Panc1 (cell line): ENCODE measurements around the gene KRTAP5-3. TPM values are rescaled to one million over a fixed set of nuclear protein-coding genes. Genes with fewer than 3 reads are reported as not detected.
"Not testable (repeated sequence)": the region's sequence is repeated elsewhere in the genome, so short reads cannot be mapped to it uniquely, and the experiment has no call there.

Experiments
- ATAC-seq: fragments of 200-7000 bp; cut with Tn5 transposase; 2 replicates; pipeline ENCODE4 v1.9.1; 2020; ENCODE audit warnings: mild to moderate bottlenecking, moderate library complexity
- BruUV-seq: library from RNA; stranded (reverse); fragments of 400-500 nt; replicated peaks from 2 replicates; lab custom pipeline; 2021; lab: Mats Ljungman, UMichigan
- CTCF ChIA-PET: fragments of 300-600 bp; sonication (Branson Sonifier 250); formaldehyde crosslinking; loops from one replicate; lab custom pipeline; 2022; ENCODE audit warnings: antibody characterized with exemption; lab: Charles Lee
- POLR2A ChIA-PET: fragments of 300-600 bp; sonication (Branson Sonifier 250); formaldehyde crosslinking; loops from one replicate; lab custom pipeline; 2022; ENCODE audit warnings: antibody characterized with exemption; lab: Charles Lee
- DNase-seq: peaks from one replicate; pipeline ENCODE4 v3.0.0-alpha.2; 2010; ENCODE audit warnings: low read depth, low spot score
- H3K27ac ChIP-seq: 2 replicates; pipeline ENCODE4 v1.5.1; 2011; ENCODE audit warnings: mild to moderate bottlenecking, low read length, inconsistent platforms
- H3K27me3 ChIP-seq: fragments of 200-500 bp; sonication (Bioruptor generic); 2 replicates; pipeline ENCODE4 v1.6.0; 2014; ENCODE audit warnings: low read length, inconsistent platforms; ENCODE audit not compliant: control insufficient read depth, insufficient read depth
- H3K36me3 ChIP-seq: fragments of 200-500 bp; sonication (Bioruptor generic); 2 replicates; pipeline ENCODE4 v1.5.1; 2014; ENCODE audit warnings: inconsistent platforms, mild to moderate bottlenecking, low read length, moderate library complexity; ENCODE audit not compliant: control insufficient read depth, insufficient read depth
- H3K4me1 ChIP-seq: 2 replicates; pipeline ENCODE4 v1.5.1; 2011; ENCODE audit warnings: inconsistent platforms, mild to moderate bottlenecking, low read length, moderate library complexity; ENCODE audit not compliant: control insufficient read depth, insufficient read depth
- H3K4me3 ChIP-seq, 2 experiments: 2 replicates each; pipeline ENCODE4 v1.5.1; 2011 to 2012; ENCODE audit warnings: low read depth in 2 of 2, low read length in 2 of 2, mild to moderate bottlenecking in 2 of 2, inconsistent platforms in 1 of 2, moderate library complexity in 1 of 2
- H3K9me3 ChIP-seq: fragments of 200-500 bp; sonication (Bioruptor generic); 2 replicates; pipeline ENCODE4 v1.5.1; 2014; ENCODE audit warnings: low read depth, mild to moderate bottlenecking, inconsistent platforms, low read length, moderate library complexity; ENCODE audit not compliant: control insufficient read depth, insufficient read depth
- POLR2AphosphoS5 ChIP-seq: IDR thresholded peaks from 2 replicates; pipeline ENCODE4 v1.6.1; 2012; ENCODE audit warnings: mild to moderate bottlenecking, low read depth, low read length, moderate library complexity
- SIN3A ChIP-seq: IDR thresholded peaks from 2 replicates; pipeline ENCODE4 v1.6.1; 2012; ENCODE audit warnings: low read depth, mild to moderate bottlenecking, low read length, moderate library complexity, borderline replicate concordance; ENCODE audit not compliant: insufficient read depth
- TCF7L2 ChIP-seq: IDR thresholded peaks from 2 replicates; pipeline ENCODE4 v1.6.1; 2011; ENCODE audit warnings: mild to moderate bottlenecking, low read depth, low read length, inconsistent platforms
- in situ Hi-C: cut with HindIII; loops from 2 replicates; pipeline ENCODE4 v1.10.0; 2016; ENCODE audit warnings: low sequenced_read_pairs, low pct_unique_long_range_greater_than_20kb
- intact Hi-C: fragments of 100-400 bp; cut with micrococcal nuclease; formaldehyde crosslinking; loops from one replicate; pipeline ENCODE4 v1.10.0; 2022; ENCODE audit not compliant: unreplicated experiment
- total RNA-seq: library from RNA; stranded (reverse); gene quantifications from one replicate; pipeline ENCODE4 v1.2.1, GENCODE V29; 2021; ENCODE audit not compliant: unreplicated experiment
- TF ChIP-seq, protein P1 (sequence below): fragments of 450-650 bp; IDR thresholded peaks from 2 replicates; pipeline ENCODE4 v1.5.1; 2017; ENCODE audit warnings: mild to moderate bottlenecking
- TF ChIP-seq, protein P2 (sequence below), 2 experiments: IDR thresholded peaks; 2 replicates each; pipeline ENCODE4 v1.6.1; 2011 to 2012; ENCODE audit warnings: low read depth in 2 of 2, control low read depth in 1 of 2, low read length in 1 of 2, mild to moderate bottlenecking in 1 of 2, moderate library complexity in 1 of 2; ENCODE audit not compliant: insufficient read depth in 1 of 2

The KRTAP5-3 gene
- total RNA-seq, 1 experiment from 2014 or later: not detected

DNA sequence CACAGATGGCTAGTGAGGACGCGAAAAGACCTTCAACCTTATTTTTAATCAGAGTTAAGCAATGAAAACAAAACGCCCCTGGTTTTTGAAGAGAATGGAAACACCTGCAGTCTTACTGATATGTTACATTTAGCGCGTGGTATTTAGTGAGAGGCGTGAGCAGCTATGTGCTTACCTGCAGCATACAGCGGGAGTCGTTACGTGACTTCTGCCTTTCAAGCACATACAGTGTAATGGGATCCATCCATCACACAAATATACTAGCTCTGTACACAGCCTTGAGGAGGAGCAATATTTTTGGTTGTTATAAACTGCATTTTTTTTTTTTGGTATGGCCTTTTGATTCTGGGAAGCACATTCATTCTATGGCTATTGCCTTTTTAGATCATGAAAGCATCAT, 15.6 kb downstream of the KRTAP5-3 start:
- H3K4me3 ChIP-seq: no peak overlapping the region
- H3K4me1 ChIP-seq: peaks cover 3% of the 10 kb centered on the region; the same call in 1 of the 2 replicates
- H3K9me3 ChIP-seq: no peaks in the 10 kb centered on the region
- H3K27ac ChIP-seq: no peak overlapping the region
- BruUV-seq: no TSS peak
- POLR2A ChIA-PET: no interaction called here
- in situ Hi-C loops (no loop called here), intact Hi-C loops (no loop called here)
- ATAC-seq: no peak
- CTCF ChIA-PET: interaction anchor here (0.5 to 1.2 kb wide), 3 partner anchors 20 to 1375 kb away, joined by 4 to 7 read pairs (median 6); no protein-coding TSS in a partner anchor
- H3K36me3 ChIP-seq: no peaks in the 10 kb centered on the region
- peaks cover 13% of the 10 kb centered on the region for H3K27me3 ChIP-seq
- TF ChIP-seq, protein P1, sequence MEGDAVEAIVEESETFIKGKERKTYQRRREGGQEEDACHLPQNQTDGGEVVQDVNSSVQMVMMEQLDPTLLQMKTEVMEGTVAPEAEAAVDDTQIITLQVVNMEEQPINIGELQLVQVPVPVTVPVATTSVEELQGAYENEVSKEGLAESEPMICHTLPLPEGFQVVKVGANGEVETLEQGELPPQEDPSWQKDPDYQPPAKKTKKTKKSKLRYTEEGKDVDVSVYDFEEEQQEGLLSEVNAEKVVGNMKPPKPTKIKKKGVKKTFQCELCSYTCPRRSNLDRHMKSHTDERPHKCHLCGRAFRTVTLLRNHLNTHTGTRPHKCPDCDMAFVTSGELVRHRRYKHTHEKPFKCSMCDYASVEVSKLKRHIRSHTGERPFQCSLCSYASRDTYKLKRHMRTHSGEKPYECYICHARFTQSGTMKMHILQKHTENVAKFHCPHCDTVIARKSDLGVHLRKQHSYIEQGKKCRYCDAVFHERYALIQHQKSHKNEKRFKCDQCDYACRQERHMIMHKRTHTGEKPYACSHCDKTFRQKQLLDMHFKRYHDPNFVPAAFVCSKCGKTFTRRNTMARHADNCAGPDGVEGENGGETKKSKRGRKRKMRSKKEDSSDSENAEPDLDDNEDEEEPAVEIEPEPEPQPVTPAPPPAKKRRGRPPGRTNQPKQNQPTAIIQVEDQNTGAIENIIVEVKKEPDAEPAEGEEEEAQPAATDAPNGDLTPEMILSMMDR: no peak
- no peak for TF ChIP-seq SIN3A
- TF ChIP-seq, protein P2, sequence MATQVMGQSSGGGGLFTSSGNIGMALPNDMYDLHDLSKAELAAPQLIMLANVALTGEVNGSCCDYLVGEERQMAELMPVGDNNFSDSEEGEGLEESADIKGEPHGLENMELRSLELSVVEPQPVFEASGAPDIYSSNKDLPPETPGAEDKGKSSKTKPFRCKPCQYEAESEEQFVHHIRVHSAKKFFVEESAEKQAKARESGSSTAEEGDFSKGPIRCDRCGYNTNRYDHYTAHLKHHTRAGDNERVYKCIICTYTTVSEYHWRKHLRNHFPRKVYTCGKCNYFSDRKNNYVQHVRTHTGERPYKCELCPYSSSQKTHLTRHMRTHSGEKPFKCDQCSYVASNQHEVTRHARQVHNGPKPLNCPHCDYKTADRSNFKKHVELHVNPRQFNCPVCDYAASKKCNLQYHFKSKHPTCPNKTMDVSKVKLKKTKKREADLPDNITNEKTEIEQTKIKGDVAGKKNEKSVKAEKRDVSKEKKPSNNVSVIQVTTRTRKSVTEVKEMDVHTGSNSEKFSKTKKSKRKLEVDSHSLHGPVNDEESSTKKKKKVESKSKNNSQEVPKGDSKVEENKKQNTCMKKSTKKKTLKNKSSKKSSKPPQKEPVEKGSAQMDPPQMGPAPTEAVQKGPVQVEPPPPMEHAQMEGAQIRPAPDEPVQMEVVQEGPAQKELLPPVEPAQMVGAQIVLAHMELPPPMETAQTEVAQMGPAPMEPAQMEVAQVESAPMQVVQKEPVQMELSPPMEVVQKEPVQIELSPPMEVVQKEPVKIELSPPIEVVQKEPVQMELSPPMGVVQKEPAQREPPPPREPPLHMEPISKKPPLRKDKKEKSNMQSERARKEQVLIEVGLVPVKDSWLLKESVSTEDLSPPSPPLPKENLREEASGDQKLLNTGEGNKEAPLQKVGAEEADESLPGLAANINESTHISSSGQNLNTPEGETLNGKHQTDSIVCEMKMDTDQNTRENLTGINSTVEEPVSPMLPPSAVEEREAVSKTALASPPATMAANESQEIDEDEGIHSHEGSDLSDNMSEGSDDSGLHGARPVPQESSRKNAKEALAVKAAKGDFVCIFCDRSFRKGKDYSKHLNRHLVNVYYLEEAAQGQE (IDR thresholded peaks at IDR 0.05; ENCODE audit: insufficient read depth in 1 of 2, low read depth in 2 of 2, low read length in 1 of 2): no peak
- TF ChIP-seq POLR2AphosphoS5: no peak
- no peak for TF ChIP-seq TCF7L2
- DNase-seq: no peak

DNA sequence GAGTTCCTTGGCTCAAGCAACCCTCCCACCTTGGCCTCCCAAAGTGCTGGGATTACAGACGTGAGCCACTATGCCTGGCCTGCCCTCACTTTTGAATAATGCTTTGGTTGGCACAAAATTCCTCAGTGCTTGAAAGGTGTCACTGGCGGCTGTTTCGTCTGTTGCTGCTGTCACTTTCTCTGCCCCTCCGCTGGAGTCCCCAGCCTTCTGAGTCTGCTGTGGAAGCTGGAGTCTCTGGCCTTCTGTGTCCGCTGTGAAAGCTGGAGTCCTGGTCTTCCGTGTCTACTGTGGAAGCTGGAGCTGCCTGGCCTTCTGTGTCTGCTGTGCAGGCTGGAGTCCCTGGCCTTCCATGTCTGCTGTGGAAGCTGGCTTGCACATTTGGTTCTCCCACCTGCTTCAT, 18.3 kb downstream of the KRTAP5-3 start:
- BruUV-seq: no TSS peak
- ChIA-PET CTCF (interaction anchor here (1.4 kb wide), 1 partner anchor 15 kb away, joined by 4 read pairs; no protein-coding TSS in a partner anchor), POLR2A (no interaction called here)
- intact Hi-C loops: no loop called here
- Histone ChIP-seq H3K27ac (no peak overlapping the region), H3K36me3 (no peaks in the 10 kb centered on the region), H3K4me3 (no peak overlapping the region), H3K9me3 (no peaks in the 10 kb centered on the region), H3K27me3 (peaks cover 12% of the 10 kb centered on the region), H3K4me1 (peaks cover 3% of the 10 kb centered on the region; the same call in 1 of the 2 replicates)
- TF ChIP-seq POLR2AphosphoS5 (no peak), TCF7L2 (no peak), SIN3A (no peak)
- TF ChIP-seq, protein P1: no peak
- TF ChIP-seq, protein P2 (IDR thresholded peaks at IDR 0.05; ENCODE audit: insufficient read depth in 1 of 2, low read depth in 2 of 2, low read length in 1 of 2): no peak
- no peak for DNase-seq
- in situ Hi-C loops: no loop called here
- no peak for ATAC-seq

DNA sequence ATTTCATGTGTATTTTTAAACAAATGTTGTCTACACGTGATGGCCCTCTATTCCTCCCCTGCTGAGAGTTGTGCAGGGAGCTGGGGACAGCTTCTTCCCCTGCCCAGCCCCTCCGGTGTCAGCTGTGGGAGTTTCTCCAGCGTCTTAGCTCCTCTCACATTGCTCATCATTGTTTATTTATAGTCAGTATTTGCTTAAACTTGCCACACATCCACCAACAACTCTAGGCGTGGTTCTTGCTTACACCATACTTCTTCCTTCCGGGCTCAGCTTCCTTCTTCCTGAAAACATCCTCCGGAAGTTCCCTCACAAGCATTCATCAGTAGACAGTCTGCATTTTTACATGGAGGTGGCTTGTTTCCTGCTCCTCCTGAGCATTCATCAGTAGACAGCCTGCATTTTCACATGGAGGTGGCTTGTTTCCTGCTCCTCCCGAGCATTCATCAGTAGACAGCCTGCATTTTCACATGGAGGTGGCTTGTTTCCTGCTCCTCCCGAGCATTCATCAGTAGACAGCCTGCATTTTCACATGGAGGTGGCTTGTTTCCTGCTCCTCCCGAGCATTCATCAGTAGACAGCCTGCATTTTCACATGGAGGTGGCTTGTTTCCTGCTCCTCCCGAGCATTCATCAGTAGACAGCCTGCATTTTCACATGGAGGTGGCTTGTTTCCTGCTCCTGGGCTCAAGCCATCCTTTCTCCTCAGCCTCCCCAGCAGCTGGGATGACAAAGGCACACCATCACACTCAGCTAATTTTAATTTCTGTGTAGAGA, 18.9 kb downstream of the KRTAP5-3 start:
- ATAC-seq (peak; percentile 46; the same call in 1 of the 2 replicates), DNase-seq (peak; percentile 48)
- H3K27ac ChIP-seq, H3K4me1 ChIP-seq, H3K36me3 ChIP-seq, BruUV-seq, in situ Hi-C loops, H3K4me3 ChIP-seq, H3K27me3 ChIP-seq, H3K9me3 ChIP-seq, intact Hi-C loops: not testable (repeated sequence)
- CTCF ChIA-PET: interaction anchor here (0.7 to 1.4 kb wide), 3 partner anchors 15 to 64 kb away, joined by 3 to 6 read pairs (median 4); no protein-coding TSS in a partner anchor
- POLR2A ChIA-PET: interaction anchor here (0.6 kb wide), 2 partner anchors 13 to 1182 kb away, joined by 3 to 7 read pairs; no protein-coding TSS in a partner anchor
